Testis (tissue), 3 donors: ENCODE data around the gene PDE4C. TPM values are rescaled to one million over a fixed set of nuclear protein-coding genes. Genes with fewer than 3 reads are reported as not detected.

Experiments used
- DNase-seq: peaks from one replicate; pipeline ENCODE4 v3.0.0-alpha.2; 2019
- H3K27ac ChIP-seq, 2 donors: fragments of 200-600 bp; sonication (generic); one replicate each; pipeline ENCODE4 v1.5.1; 2019
- H3K27me3 ChIP-seq: fragments of 200-600 bp; sonication (generic); one replicate; pipeline ENCODE4 v1.5.1; 2019
- H3K36me3 ChIP-seq: fragments of 200-600 bp; sonication (generic); one replicate; pipeline ENCODE4 v1.5.1; 2017; ENCODE audit warnings: low read depth; ENCODE audit errors: missing control alignments
- H3K4me1 ChIP-seq: fragments of 200-600 bp; sonication (generic); one replicate; pipeline ENCODE4 v1.5.1; 2019
- H3K4me3 ChIP-seq, 2 donors: fragments of 200-600 bp; sonication (generic); one replicate each; pipeline ENCODE4 v1.5.1; 2017 to 2019
- H3K9me3 ChIP-seq: fragments of 200-600 bp; sonication (generic); one replicate; pipeline ENCODE4 v1.5.1; 2017
- POLR2A ChIP-seq: fragments of 450-650 bp; IDR thresholded peaks from one replicate; pipeline ENCODE4 v1.6.1; 2017; ENCODE audit warnings: antibody characterized with exemption, mild to moderate bottlenecking, moderate library complexity
- WGBS, 2 donors: methylation state at CpG; one replicate each; pipeline ENCODE4 v1.1.5; 2018; 5-methylcytosine and 5-hydroxymethylcytosine counted together
- intact Hi-C: fragments of 100-400 bp; cut with DNase I; formaldehyde crosslinking; loops from one replicate; pipeline ENCODE4 v1.15.1; 2023; ENCODE audit warnings: low total_unique reads
- polyA plus RNA-seq: library from polyadenylated mRNA; stranded (reverse); fragments of 350-450 nt; fragmentation: Illumina TruSeq; extraction: RNeasy Lipid Tissue Mini Kit (QIAGEN cat#74804); gene quantifications from one replicate; pipeline ENCODE4 v1.2.3, GENCODE V29; 2014; ENCODE audit warnings: low read depth, low replicate concordance; ENCODE audit not compliant: insufficient read depth
- total RNA-seq, 2 donors: library from RNA; depleted of rRNA; stranded (reverse); fragments of >200 nt; gene quantifications; one replicate each; pipeline ENCODE4 v1.2.3, GENCODE V29; 2016
- TF ChIP-seq, protein P1 (sequence below), 3 experiments: fragments of 450-650 bp in 2 of 3; fragments of 200-600 bp in 1 of 3; sonication (generic) in 1 of 3; IDR thresholded peaks; one replicate each; pipeline ENCODE4 v1.5.1; 2016 to 2019; ENCODE audit warnings: antibody characterized with exemption in 3 of 3, mild to moderate bottlenecking in 2 of 3, moderate library complexity in 1 of 3

The PDE4C gene
- total and polyA plus RNA-seq, 3 donors from 2014 or later: 5.7 to 19.5 (median 7.1) TPM

DNA sequence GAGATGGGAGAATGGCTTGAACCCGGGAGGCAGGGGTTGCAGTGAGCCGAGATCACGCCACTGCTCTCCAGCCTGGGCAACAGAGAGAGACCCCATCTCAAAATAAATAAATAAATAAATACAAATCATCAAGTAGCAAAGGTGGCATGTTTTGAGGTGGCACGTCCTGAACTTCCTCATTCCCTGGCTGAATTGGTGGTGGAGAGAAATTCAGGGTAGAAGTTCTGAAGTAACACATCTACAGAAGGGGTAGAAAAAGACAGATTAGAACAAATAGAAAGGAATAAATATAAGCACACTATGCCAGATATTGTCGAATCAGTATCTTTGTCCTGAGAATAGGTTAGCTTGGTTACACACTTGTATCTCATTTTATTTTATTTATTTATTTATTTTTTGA lies 46.3 kb downstream of the PDE4C start:
- DNase-seq: no peak
- Histone ChIP-seq H3K9me3 (no peaks in the 10 kb centered on the region), H3K36me3 (no peaks in the 10 kb centered on the region), H3K27ac (no peak overlapping the region), H3K4me3 (no peak overlapping the region), H3K27me3 (no peaks in the 10 kb centered on the region), H3K4me1 (no peaks in the 10 kb centered on the region)
- intact Hi-C loops: no loop called here
- 92 to 95% methylated on average over 5 of the region's 5 CpGs for WGBS, 2 donors
- TF ChIP-seq, protein P1, sequence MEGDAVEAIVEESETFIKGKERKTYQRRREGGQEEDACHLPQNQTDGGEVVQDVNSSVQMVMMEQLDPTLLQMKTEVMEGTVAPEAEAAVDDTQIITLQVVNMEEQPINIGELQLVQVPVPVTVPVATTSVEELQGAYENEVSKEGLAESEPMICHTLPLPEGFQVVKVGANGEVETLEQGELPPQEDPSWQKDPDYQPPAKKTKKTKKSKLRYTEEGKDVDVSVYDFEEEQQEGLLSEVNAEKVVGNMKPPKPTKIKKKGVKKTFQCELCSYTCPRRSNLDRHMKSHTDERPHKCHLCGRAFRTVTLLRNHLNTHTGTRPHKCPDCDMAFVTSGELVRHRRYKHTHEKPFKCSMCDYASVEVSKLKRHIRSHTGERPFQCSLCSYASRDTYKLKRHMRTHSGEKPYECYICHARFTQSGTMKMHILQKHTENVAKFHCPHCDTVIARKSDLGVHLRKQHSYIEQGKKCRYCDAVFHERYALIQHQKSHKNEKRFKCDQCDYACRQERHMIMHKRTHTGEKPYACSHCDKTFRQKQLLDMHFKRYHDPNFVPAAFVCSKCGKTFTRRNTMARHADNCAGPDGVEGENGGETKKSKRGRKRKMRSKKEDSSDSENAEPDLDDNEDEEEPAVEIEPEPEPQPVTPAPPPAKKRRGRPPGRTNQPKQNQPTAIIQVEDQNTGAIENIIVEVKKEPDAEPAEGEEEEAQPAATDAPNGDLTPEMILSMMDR (IDR thresholded peaks at IDR 0.05): no peak
- TF ChIP-seq POLR2A: no peak

DNA sequence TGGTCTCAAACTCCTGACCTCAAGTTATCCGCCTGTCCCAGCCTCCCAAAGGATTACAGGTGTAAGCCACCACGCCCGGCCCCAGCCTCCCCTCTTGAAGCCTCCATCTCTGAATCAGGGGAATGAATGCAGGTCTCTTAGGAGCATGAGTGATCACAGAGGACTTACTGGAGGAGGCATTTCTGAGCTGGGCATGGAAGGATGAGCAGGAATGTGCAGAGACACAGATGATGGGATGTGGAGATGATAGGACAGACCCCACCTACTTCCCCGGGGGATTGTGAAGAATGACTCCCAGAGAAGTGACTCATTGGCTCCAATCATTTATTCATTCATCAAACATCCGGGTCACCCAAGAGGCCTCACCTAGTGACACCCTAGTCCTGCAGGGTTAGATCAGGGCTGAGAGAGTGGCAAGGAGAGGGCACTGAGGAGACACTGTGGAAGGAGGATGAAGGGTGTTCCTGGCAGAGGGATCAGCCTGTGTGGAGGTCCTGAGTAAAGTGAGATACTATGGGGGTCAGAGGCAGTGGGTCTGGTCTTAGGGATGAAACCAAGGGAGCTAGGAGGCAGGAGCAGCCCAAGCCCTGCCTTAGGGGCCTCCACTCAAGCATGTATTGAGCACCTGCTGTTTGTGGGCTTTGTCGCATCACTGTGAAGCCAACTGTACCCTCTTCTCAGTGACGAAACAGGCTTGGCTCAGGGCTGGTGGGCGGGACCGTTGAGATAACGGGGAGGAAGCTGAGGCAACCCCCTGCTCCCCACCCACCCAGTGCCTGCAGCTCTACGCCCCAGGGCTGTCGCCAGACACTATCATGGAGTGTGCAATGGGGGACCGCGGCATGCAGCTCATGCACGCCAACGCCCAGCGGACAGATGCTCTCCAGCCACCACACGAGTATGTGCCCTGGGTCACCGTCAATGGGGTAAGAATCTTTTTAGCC lies 49.6 kb downstream of the PDE4C start:
- Histone ChIP-seq H3K27me3 (no peaks in the 10 kb centered on the region), H3K27ac (no peak overlapping the region), H3K9me3 (no peaks in the 10 kb centered on the region), H3K4me1 (peaks cover 9% of the 10 kb centered on the region), H3K36me3 (no peaks in the 10 kb centered on the region), H3K4me3 (no peak overlapping the region)
- 88% methylated on average over 18 of the region's 19 CpGs for WGBS, 2 donors
- intact Hi-C loops: no loop called here
- no peak for TF ChIP-seq POLR2A
- TF ChIP-seq, protein P1 (IDR thresholded peaks at IDR 0.05): no peak
- no peak for DNase-seq

DNA sequence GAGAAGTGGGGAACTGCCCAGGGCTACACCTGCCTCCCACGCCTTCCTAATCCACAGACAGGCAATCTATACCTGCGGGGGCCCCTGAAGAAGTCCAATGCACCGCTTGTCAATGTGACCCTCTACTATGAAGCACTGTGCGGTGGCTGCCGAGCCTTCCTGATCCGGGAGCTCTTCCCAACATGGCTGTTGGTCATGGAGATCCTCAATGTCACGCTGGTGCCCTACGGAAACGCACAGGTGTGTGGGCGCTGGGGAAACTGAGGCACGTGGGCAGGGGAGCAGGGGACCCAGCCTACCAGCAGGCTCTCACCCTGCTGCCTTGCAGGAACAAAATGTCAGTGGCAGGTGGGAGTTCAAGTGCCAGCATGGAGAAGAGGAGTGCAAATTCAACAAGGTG lies 51.3 kb downstream of the PDE4C start:
- intact Hi-C loops: no loop called here
- no peak for DNase-seq
- no peak overlapping the region for H3K27ac ChIP-seq
- H3K27me3 ChIP-seq: no peaks in the 10 kb centered on the region
- TF ChIP-seq, protein P1 (IDR thresholded peaks at IDR 0.05): no peak
- no peak for TF ChIP-seq POLR2A
- 90 to 92% methylated on average over 4 to 11 of the region's 11 CpGs for WGBS, 2 donors
- no peaks in the 10 kb centered on the region for H3K36me3 ChIP-seq
- H3K4me3 ChIP-seq: no peak overlapping the region
- no peaks in the 10 kb centered on the region for H3K9me3 ChIP-seq
- H3K4me1 ChIP-seq: peaks cover 9% of the 10 kb centered on the region

Other genes with a start within 250 kb of the PDE4C start
- gene ARRDC2, start 218.3 kb downstream of the PDE4C start, total RNA-seq: 10 to 100 TPM; 13.0 to 15.3 TPM
- 10.3 TPM for gene ARRDC2, start 218.3 kb downstream of the PDE4C start, polyA plus RNA-seq
- gene IL12RB1, start 139.5 kb downstream of the PDE4C start, total RNA-seq: 1 to 10 TPM in 1 of 2 donors, under 1 TPM in 1; 0.39 to 2.5 TPM
- 1.8 TPM for gene IL12RB1, start 139.5 kb downstream of the PDE4C start, polyA plus RNA-seq
- gene MAST3, start 128.7 kb downstream of the PDE4C start, total RNA-seq: 10 to 100 TPM in 1 of 2 donors, 1 to 10 TPM in 1; 9.7 to 11.2 TPM
- 5.0 TPM for gene MAST3, start 128.7 kb downstream of the PDE4C start, polyA plus RNA-seq
- gene PIK3R2, start 73.3 kb downstream of the PDE4C start, total RNA-seq: 10 to 100 TPM; 87.6 to 94.3 TPM
- gene PIK3R2, start 73.3 kb downstream of the PDE4C start, polyA plus RNA-seq: 21.0 TPM
- 1 to 10 TPM; 3.2 to 7.4 TPM for gene IFI30, start 52.6 kb downstream of the PDE4C start, total RNA-seq
- gene IFI30, start 52.6 kb downstream of the PDE4C start, polyA plus RNA-seq: 47.6 TPM
- gene MPV17L2, start 33.2 kb downstream of the PDE4C start, total RNA-seq: 10 to 100 TPM; 15.2 to 15.8 TPM
- gene MPV17L2, start 33.2 kb downstream of the PDE4C start, polyA plus RNA-seq: 11.2 TPM
- gene RAB3A, start 22.4 kb downstream of the PDE4C start, total RNA-seq: 1 to 10 TPM; 2.8 to 4.6 TPM
- 6.3 TPM for gene RAB3A, start 22.4 kb downstream of the PDE4C start, polyA plus RNA-seq
- gene IQCN, start 48.0 kb upstream of the PDE4C start, total RNA-seq: 10 to 100 TPM; 30.1 to 62.3 TPM
- gene IQCN, start 48.0 kb upstream of the PDE4C start, polyA plus RNA-seq: 88.1 TPM
- gene JUND, start 55.2 kb upstream of the PDE4C start, total RNA-seq: 100 to 1,000 TPM; 615 to 654 TPM
- 96.4 TPM for gene JUND, start 55.2 kb upstream of the PDE4C start, polyA plus RNA-seq
- gene LSM4, start 96.6 kb upstream of the PDE4C start, total RNA-seq: 100 to 1,000 TPM; 212 to 241 TPM
- 196 TPM for gene LSM4, start 96.6 kb upstream of the PDE4C start, polyA plus RNA-seq
- gene PGPEP1, start 114.2 kb upstream of the PDE4C start, total RNA-seq: 10 to 100 TPM; 12.4 to 16.2 TPM
- gene PGPEP1, start 114.2 kb upstream of the PDE4C start, polyA plus RNA-seq: 10.8 TPM
- gene GDF15, start 159.7 kb upstream of the PDE4C start, total RNA-seq: 1 to 10 TPM in 1 of 2 donors, under 1 TPM in 1; 0.93 to 2.5 TPM
- gene GDF15, start 159.7 kb upstream of the PDE4C start, polyA plus RNA-seq: 1.0 TPM
- gene LRRC25, start 171.2 kb upstream of the PDE4C start, total RNA-seq: 1 to 10 TPM; 1.6 to 4.0 TPM
- gene LRRC25, start 171.2 kb upstream of the PDE4C start, polyA plus RNA-seq: 3.4 TPM
- gene SSBP4, start 193.0 kb upstream of the PDE4C start, total RNA-seq: 100 to 1,000 TPM in 1 of 2 donors, 10 to 100 TPM in 1; 90.3 to 118 TPM
- gene SSBP4, start 193.0 kb upstream of the PDE4C start, polyA plus RNA-seq: 80.5 TPM
- gene ISYNA1, start 211.7 kb upstream of the PDE4C start, total RNA-seq: 1,000 to 10,000 TPM in 1 of 2 donors, 100 to 1,000 TPM in 1; 1,000 to 1,122 TPM
- 493 TPM for gene ISYNA1, start 211.7 kb upstream of the PDE4C start, polyA plus RNA-seq